Cardiac fibroblast (primary cell): Measurements from ENCODE around the gene CUL2.

ENCODE experiments used
- DNase-seq, 2 donors: peaks; one replicate each; pipeline versions ENCODE4 v3.0.0 to v3.0.0-alpha.2; 2010; ENCODE audit warnings: low read depth in 2 of 2
- H3K4me3 ChIP-seq, 2 donors: replicated peaks in 1 of 2; 1 replicate in 1 of 2; 2 replicates in 1 of 2; pipeline ENCODE4 v1.5.1; 2011; ENCODE audit warnings: low read depth in 2 of 2, low read length in 2 of 2, mild to moderate bottlenecking in 2 of 2, moderate library complexity in 1 of 2
- TF ChIP-seq, protein P1 (sequence below): IDR thresholded peaks from one replicate; pipeline ENCODE4 v1.5.1; 2011; ENCODE audit warnings: low read depth, mild to moderate bottlenecking, low read length, inconsistent platforms

CUL2 gene

DNA sequence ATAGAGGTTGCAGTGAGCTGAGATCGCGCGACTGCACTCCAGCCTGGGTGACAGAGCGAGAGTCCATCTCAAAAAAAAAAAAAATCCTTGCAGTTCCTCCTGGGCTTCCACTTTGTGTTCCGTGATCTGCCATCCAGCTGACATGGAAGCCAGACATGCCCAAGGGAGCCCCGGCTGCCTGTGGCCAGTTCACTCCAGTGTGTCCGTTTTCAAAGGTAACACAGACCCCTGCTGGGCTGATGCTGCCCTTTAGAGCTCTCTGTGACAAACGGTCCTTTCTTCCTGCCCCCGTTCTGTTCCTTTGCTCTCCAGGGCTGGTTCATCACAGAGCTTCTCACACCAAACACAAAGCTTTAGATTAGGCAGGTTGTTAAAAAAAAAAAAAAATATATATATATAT, 130.8 kb downstream of the CUL2 start:
- TF ChIP-seq, protein P1, sequence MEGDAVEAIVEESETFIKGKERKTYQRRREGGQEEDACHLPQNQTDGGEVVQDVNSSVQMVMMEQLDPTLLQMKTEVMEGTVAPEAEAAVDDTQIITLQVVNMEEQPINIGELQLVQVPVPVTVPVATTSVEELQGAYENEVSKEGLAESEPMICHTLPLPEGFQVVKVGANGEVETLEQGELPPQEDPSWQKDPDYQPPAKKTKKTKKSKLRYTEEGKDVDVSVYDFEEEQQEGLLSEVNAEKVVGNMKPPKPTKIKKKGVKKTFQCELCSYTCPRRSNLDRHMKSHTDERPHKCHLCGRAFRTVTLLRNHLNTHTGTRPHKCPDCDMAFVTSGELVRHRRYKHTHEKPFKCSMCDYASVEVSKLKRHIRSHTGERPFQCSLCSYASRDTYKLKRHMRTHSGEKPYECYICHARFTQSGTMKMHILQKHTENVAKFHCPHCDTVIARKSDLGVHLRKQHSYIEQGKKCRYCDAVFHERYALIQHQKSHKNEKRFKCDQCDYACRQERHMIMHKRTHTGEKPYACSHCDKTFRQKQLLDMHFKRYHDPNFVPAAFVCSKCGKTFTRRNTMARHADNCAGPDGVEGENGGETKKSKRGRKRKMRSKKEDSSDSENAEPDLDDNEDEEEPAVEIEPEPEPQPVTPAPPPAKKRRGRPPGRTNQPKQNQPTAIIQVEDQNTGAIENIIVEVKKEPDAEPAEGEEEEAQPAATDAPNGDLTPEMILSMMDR = no peak

More for the DNA sequence above, 130.8 kb downstream of the CUL2 start:
- no peak overlapping the region for H3K4me3 ChIP-seq
- no peak for DNase-seq
